HG02885 (cell line): ENCODE results near the gene RAB23.

Source experiments
- ATAC-seq: cut with Tn5 transposase; IDR thresholded peaks from one replicate; pipeline ENCODE4 v1.9.1; 2021; ENCODE audit warnings: mild to moderate bottlenecking; ENCODE audit not compliant: unreplicated experiment, poor library complexity

The RAB23 gene

GRCh38 chr6:57193177-57193576 is 28.9 kb downstream of the RAB23 start:
- no peak for ATAC-seq

- no peak for ATAC-seq
Measured at GRCh38 chr6:57190140-57190539, 32.0 kb downstream of the RAB23 start.

GRCh38 chr6:57183336-57183735 is 38.8 kb downstream of the RAB23 start:
- no peak for ATAC-seq

- ATAC-seq, result no peak
Measured at GRCh38 chr6:57182017-57182432, 40.1 kb downstream of the RAB23 start.

DNA sequence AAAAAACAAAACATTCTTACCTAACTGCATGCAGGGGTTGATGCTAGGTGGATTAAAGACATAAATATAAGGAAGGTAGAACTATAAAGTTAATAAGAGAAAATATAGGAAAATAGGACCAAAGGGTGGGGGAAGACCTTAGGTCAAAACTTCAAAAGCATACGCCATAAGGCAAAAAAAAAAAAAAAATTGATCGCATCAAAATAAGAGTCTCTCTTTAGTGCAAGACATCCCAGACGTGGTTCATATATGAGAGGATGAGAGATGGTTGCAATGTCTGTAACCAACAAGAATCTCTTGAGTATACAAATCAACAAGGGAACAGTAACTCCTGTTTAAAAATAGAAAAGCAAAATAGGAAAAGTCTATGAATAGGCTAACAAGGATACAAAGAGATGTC is 41.5 kb downstream of the RAB23 start:
- ATAC-seq, result no peak

GRCh38 chr6:57177545-57178265 is 44.4 kb downstream of the RAB23 start:
- no peak for ATAC-seq

- no peak for ATAC-seq
Measured at GRCh38 chr6:57174511-57174907, 47.6 kb downstream of the RAB23 start.

GRCh38 chr6:57173886-57174510 is 48.1 kb downstream of the RAB23 start:
- ATAC-seq, result no peak

- ATAC-seq, result peak; percentile 19
Measured at GRCh38 chr6:57173056-57173885, 48.8 kb downstream of the RAB23 start.

DNA sequence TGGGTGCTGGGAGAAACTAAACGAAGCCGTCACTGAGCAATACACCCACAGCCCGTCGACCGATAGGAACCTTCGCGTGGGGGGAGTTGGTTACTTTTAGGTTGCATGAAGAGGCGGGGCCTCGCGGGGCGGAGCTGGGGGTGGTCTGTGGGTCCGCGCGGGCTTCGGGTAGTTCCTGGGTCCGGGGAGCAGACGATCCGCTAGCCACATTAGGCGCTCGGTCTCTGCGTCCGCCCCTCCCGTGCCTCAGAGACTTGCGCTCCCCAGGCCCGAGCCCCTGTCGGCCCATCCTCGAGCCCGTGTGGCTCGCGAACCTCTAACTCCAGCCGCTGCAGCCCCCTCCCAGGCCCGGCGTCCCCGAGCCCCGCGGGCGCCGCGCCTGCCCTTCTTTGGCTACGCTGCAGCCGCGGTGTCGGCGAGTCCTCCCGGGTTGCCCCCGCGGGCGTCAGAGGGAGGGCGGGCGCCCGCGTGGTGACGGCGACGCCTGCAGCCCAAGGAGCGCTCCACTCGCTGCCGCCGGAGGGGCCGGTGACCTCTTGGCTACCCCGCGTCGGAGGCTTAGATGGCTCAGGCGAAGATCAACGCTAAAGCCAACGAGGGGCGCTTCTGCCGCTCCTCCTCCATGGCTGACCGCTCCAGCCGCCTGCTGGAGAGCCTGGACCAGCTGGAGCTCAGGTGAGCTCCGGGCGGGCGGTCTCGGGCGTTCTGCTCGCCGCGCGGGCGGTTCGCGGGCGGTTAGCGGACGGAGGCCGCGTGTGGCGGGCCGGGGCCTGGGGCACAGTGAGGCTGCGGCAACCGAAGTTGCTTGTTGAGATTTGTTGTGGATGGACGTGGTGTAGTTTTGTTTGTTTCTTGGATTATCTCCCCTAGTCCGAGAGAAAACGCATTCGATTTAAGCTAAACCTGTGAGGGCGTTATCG is 49.7 kb downstream of the RAB23 start, which contains the start of gene BAG2:
TSS of gene BAG2 (plus strand) at position 191 of the 920 bp plus-strand sequence. CDS start at position 563, 372 bp downstream.
- ATAC-seq, result peak; percentile 88

GRCh38 chr6:57165080-57165479 is 57.0 kb downstream of the RAB23 start:
- no peak for ATAC-seq

GRCh38 chr6:57163956-57164355 is 58.2 kb downstream of the RAB23 start:
- no peak for ATAC-seq

- ATAC-seq, result no peak
Measured at GRCh38 chr6:57162516-57162915, 59.6 kb downstream of the RAB23 start.

- ATAC-seq, result no peak
Measured at GRCh38 chr6:57162028-57162427, 60.1 kb downstream of the RAB23 start.

DNA sequence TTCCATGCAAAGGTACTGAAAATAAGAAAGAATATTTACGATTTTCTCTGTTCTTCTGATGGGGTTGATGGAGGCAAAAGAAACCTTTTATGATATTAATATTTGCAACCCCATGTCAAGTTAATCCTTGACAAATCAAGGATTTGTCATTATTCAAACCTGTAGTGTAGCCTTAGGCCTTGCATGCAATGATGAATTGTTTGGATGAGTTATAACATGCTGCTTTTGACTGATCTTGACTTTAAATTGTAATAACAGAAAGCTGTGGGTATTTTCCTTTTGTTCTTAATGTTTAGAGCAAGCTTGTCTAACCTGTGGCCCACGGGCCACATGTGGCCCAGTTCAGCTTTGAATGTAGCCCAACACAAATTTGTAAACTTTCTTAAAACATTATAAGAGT is 63.0 kb downstream of the RAB23 start:
- no peak for ATAC-seq

- no peak for ATAC-seq
Measured at GRCh38 chr6:57158658-57159057, 63.4 kb downstream of the RAB23 start.

DNA sequence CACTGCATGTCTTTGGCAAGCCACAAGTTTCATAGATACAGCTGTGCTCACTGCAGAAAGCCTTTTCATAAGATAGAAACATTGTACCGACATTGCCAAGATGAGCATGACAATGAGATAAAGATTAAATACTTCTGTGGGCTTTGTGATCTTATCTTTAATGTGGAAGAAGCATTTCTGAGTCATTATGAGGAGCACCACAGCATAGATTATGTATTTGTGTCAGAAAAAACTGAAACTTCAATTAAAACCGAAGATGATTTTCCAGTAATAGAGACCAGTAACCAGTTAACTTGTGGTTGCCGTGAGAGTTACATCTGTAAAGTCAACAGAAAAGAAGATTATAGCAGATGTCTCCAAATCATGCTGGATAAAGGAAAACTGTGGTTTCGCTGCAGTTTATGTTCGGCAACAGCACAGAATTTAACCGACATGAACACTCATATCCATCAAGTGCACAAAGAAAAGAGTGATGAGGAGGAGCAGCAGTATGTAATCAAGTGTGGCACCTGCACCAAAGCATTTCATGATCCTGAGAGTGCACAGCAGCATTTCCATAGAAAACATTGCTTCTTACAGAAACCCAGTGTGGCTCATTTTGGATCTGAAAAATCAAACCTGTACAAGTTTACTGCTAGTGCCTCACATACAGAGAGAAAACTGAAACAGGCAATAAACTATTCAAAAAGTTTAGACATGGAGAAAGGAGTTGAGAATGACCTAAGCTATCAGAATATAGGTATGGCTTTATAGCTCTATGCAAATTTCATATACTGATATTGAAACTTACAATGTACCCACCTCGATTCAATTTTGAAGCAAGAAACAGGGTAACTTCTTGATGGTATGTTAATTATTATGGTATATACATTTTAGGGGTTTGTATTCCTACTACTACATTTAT is 73.9 kb downstream of the RAB23 start:
- no peak for ATAC-seq

DNA sequence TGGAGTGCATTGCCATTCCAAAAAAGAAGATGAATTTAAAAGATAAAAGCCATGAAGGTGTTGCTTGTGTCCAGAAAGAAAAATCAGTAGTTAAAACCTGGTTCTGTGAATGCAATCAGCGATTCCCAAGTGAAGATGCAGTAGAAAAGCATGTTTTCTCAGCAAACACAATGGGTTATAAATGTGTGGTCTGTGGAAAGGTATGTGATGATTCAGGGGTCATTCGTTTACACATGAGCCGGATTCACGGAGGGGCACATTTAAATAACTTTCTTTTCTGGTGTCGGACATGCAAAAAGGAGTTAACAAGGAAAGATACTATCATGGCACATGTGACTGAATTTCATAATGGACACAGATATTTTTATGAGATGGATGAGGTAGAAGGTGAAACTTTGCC is 74.7 kb downstream of the RAB23 start:
- ATAC-seq, result no peak

DNA sequence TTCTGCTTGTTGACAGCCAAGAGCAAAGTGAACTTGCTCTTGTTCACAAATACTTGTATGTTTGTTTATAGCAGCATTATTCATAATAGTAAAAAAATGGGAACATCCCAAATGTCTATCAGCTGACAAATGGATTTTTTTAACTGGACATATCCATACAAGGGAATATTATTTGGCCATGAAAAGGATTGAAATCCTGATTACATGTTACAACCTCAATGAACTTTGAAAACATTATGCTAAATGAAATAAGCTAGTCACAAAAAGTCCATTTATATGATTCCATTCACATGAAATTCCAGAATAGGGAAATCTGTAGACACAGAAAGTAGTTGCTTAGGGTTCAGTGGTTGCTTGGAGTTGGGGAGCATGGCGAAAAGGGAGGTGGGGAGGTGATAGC is 78.4 kb downstream of the RAB23 start:
- no peak for ATAC-seq
